Natural killer cell (primary cell): Measurements from ENCODE around the gene ADGRL2. TPM values are rescaled to one million over a fixed set of nuclear protein-coding genes. Genes with fewer than 3 reads are reported as not detected.

ENCODE experiments used
- ATAC-seq, 3 donors: fragments of 150-1000 bp in 2 of 3; fragments of 200-7000 bp in 1 of 3; cut with Tn5 transposase; 1 replicate in 1 of 3; 2 replicates in 2 of 3; pipeline ENCODE4 v1.10.0; 2021; ENCODE audit warnings: mild to moderate bottlenecking in 2 of 3, moderate library complexity in 2 of 3
- DNase-seq, 2 donors: peaks; one replicate each; pipeline versions ENCODE4 v3.0.0 to v3.0.0-alpha.2; 2013 to 2021; ENCODE audit warnings: mixed read lengths in 1 of 2
- H3K27ac ChIP-seq: one replicate; pipeline ENCODE4 v1.5.1; 2013; ENCODE audit warnings: mild to moderate bottlenecking, low read length
- H3K27me3 ChIP-seq: one replicate; pipeline ENCODE4 v1.6.1; 2013; ENCODE audit warnings: low read length; ENCODE audit not compliant: control insufficient read depth, insufficient read depth
- H3K36me3 ChIP-seq: one replicate; pipeline ENCODE4 v1.6.1; 2013; ENCODE audit warnings: low read length; ENCODE audit not compliant: control insufficient read depth, insufficient read depth
- H3K4me1 ChIP-seq: one replicate; pipeline ENCODE4 v1.6.1; 2013; ENCODE audit warnings: low read length; ENCODE audit not compliant: control insufficient read depth, insufficient read depth
- H3K4me3 ChIP-seq: one replicate; pipeline ENCODE4 v1.5.1; 2013; ENCODE audit warnings: low read length
- H3K9me3 ChIP-seq: one replicate; pipeline ENCODE4 v1.6.1; 2013; ENCODE audit warnings: low read length; ENCODE audit not compliant: control insufficient read depth, insufficient read depth
- H3K27ac Mint-ChIP-seq, 2 donors: one replicate each; pipeline ENCODE4 v1.8.0; 2022; ENCODE audit warnings: mild to moderate bottlenecking in 2 of 2, mixed read lengths in 2 of 2, moderate library complexity in 1 of 2
- H3K27me3 Mint-ChIP-seq, 2 donors: one replicate each; pipeline ENCODE4 v1.8.0; 2022; ENCODE audit warnings: low read depth in 2 of 2, mixed read lengths in 2 of 2
- H3K36me3 Mint-ChIP-seq: one replicate; pipeline ENCODE4 v1.8.0; 2022; ENCODE audit warnings: mixed read lengths
- H3K4me1 Mint-ChIP-seq, 2 donors: one replicate each; pipeline ENCODE4 v1.8.0; 2022; ENCODE audit warnings: mixed read lengths in 2 of 2
- H3K4me3 Mint-ChIP-seq: one replicate; pipeline ENCODE4 v1.8.0; 2022; ENCODE audit warnings: mild to moderate bottlenecking, moderate library complexity, mixed read lengths
- H3K9me3 Mint-ChIP-seq, 2 donors: one replicate each; pipeline ENCODE4 v1.8.0; 2022; ENCODE audit warnings: mixed read lengths in 2 of 2
- CTCF ChIP-seq: fragments of 200-600 bp; IDR thresholded peaks from one replicate; pipeline ENCODE4 v1.8.0; 2022; ENCODE audit warnings: antibody characterized with exemption
- WGBS: methylation state at CpG from one replicate; pipeline ENCODE4 v1.1.7; 2013; ENCODE audit warnings: missing lambda C conversion rate; ENCODE audit not compliant: insufficient coverage; 5-methylcytosine and 5-hydroxymethylcytosine counted together
- intact Hi-C: fragments of 100-400 bp; cut with micrococcal nuclease; formaldehyde crosslinking; loops from one replicate; pipeline ENCODE4 v1.14.2; 2022
- total RNA-seq, 4 donors: library from RNA; stranded (reverse); fragments of 120-200 nt in 1 of 4; gene quantifications; one replicate each; pipeline versions ENCODE4 v1.2.3 to v1.2.4, GENCODE V29; 2013 to 2022

The ADGRL2 gene
- total RNA-seq, 3 donors from 2014 or later (not counting 1 experiment from before 2014, with no cell fraction given), result not detected

- Histone ChIP-seq H3K4me3 (no peak overlapping the region), H3K27ac (no peak overlapping the region), H3K4me1 (no peaks in the 10 kb centered on the region), H3K27me3 (no peaks in the 10 kb centered on the region), H3K36me3 (no peaks in the 10 kb centered on the region), H3K9me3 (no peaks in the 10 kb centered on the region)
- no peaks in the 10 kb centered on the region for H3K4me1 Mint-ChIP-seq
- peaks cover 6% of the 10 kb centered on the region in 2 donors for H3K9me3 Mint-ChIP-seq
- H3K27me3 Mint-ChIP-seq, result no peaks in the 10 kb centered on the region
- intact Hi-C loops, result no loop called here
- H3K4me3 Mint-ChIP-seq, result no peak overlapping the region
- H3K27ac Mint-ChIP-seq, result no peak overlapping the region
- TF ChIP-seq CTCF, result no peak
- H3K36me3 Mint-ChIP-seq, result no peaks in the 10 kb centered on the region
- DNase-seq, result no peak
- ATAC-seq, result no peak
- 94% methylated on average over 2 of the region's 3 CpGs for WGBS
Observed at GRCh38 chr1:81974883-81975555, 174.3 kb downstream of the ADGRL2 start.

GRCh38 chr1:81976539-81976938 lies 175.8 kb downstream of the ADGRL2 start:
- H3K9me3 Mint-ChIP-seq, result peaks cover 6% of the 10 kb centered on the region in 2 donors
- H3K27me3 Mint-ChIP-seq, result no peaks in the 10 kb centered on the region
- no peaks in the 10 kb centered on the region for H3K36me3 ChIP-seq
- H3K4me3 ChIP-seq, result no peak overlapping the region
- H3K27me3 ChIP-seq, result no peaks in the 10 kb centered on the region
- H3K9me3 ChIP-seq, result no peaks in the 10 kb centered on the region
- 100% methylated on average over 1 of the region's 2 CpGs for WGBS
- no peak overlapping the region for H3K27ac Mint-ChIP-seq
- H3K36me3 Mint-ChIP-seq, result no peaks in the 10 kb centered on the region
- DNase-seq, result no peak
- intact Hi-C loops, result no loop called here
- no peaks in the 10 kb centered on the region for H3K4me1 ChIP-seq
- H3K4me1 Mint-ChIP-seq, result no peaks in the 10 kb centered on the region
- no peak overlapping the region for H3K4me3 Mint-ChIP-seq
- no peak for ATAC-seq
- no peak overlapping the region for H3K27ac ChIP-seq
- no peak for TF ChIP-seq CTCF

- intact Hi-C loops, result no loop called here
- Mint-ChIP-seq H3K4me1 (no peaks in the 10 kb centered on the region), H3K27ac (no peak overlapping the region), H3K36me3 (no peaks in the 10 kb centered on the region), H3K9me3 (peaks cover 6 to 8% of the 10 kb centered on the region in 2 donors), H3K27me3 (no peaks in the 10 kb centered on the region), H3K4me3 (no peak overlapping the region)
- no peaks in the 10 kb centered on the region for H3K27me3 ChIP-seq
- H3K9me3 ChIP-seq, result no peaks in the 10 kb centered on the region
- TF ChIP-seq CTCF, result no peak
- H3K27ac ChIP-seq, result no peak overlapping the region
- no peaks in the 10 kb centered on the region for H3K36me3 ChIP-seq
- H3K4me3 ChIP-seq, result no peak overlapping the region
- H3K4me1 ChIP-seq, result no peaks in the 10 kb centered on the region
- ATAC-seq (no peak), DNase-seq (no peak)
Observed at GRCh38 chr1:81978945-81979344, 178.2 kb downstream of the ADGRL2 start.

GRCh38 chr1:81982523-81982922 lies 181.8 kb downstream of the ADGRL2 start:
- Mint-ChIP-seq H3K4me3 (no peak overlapping the region), H3K4me1 (no peaks in the 10 kb centered on the region), H3K9me3 (peaks cover 3 to 4% of the 10 kb centered on the region in 2 donors), H3K27ac (no peak overlapping the region), H3K27me3 (no peaks in the 10 kb centered on the region), H3K36me3 (no peaks in the 10 kb centered on the region)
- H3K27me3 ChIP-seq, result no peaks in the 10 kb centered on the region
- 75% methylated on average over 1 of the region's 2 CpGs for WGBS
- no peak overlapping the region for H3K4me3 ChIP-seq
- DNase-seq (no peak), ATAC-seq (no peak)
- H3K36me3 ChIP-seq, result no peaks in the 10 kb centered on the region
- H3K27ac ChIP-seq, result no peak overlapping the region
- no peaks in the 10 kb centered on the region for H3K4me1 ChIP-seq
- no peaks in the 10 kb centered on the region for H3K9me3 ChIP-seq
- TF ChIP-seq CTCF, result no peak
- intact Hi-C loops, result no loop called here
